ENCODE results near the gene TNFRSF18. TPM values are rescaled to one million over a fixed set of nuclear protein-coding genes. Genes with fewer than 3 reads are reported as not detected.
A peak's percentile ranks its signal among the peaks of the same experiment; 100 is the strongest.

Gene TNFRSF18
- total RNA-seq, 4 donors from 2014 or later = 0.29 to 0.66 TPM; not detected in 2

GRCh38 chr1:1199961-1200875 lies 6.2 kb downstream of the TNFRSF18 start:
- H3K27ac ChIP-seq (replicated peaks in 1 of 4) = no peak overlapping the region
- peaks cover 0 to 1% (median 0%) of the 10 kb centered on the region in 4 donors for H3K9me3 ChIP-seq
- no peaks in the 10 kb centered on the region for H3K36me3 ChIP-seq
- DNase-seq (ENCODE audit: extremely low spot score) = no peak
- intact Hi-C loops (cut with DNase I) = no loop called here
- peaks cover 0 to 16% (median 13%) of the 10 kb centered on the region in 4 donors for H3K4me1 ChIP-seq
- H3K27me3 ChIP-seq = peaks cover 0 to 69% (median 6%) of the 10 kb centered on the region in 4 donors
- TF ChIP-seq POLR2AphosphoS5 (IDR thresholded peaks at IDR 0.05) (no peak), POLR2A (IDR thresholded peaks at IDR 0.05; ENCODE audit: low read depth) (no peak)
- H3K4me3 ChIP-seq = peak overlapping the region; percentile 51 to 67 (median 55)
- WGBS = 90% methylated on average over 21 of the region's 31 CpGs

GRCh38 chr1:1199141-1199960 lies 7.0 kb downstream of the TNFRSF18 start:
- Histone ChIP-seq H3K36me3 (no peaks in the 10 kb centered on the region), H3K27me3 (peaks cover 0 to 60% (median 6%) of the 10 kb centered on the region in 4 donors), H3K4me1 (peaks cover 0 to 16% (median 13%) of the 10 kb centered on the region in 4 donors), H3K9me3 (peaks cover 0 to 10% (median 7%) of the 10 kb centered on the region in 4 donors), H3K4me3 (no peak overlapping the region), H3K27ac (replicated peaks in 1 of 4) (no peak overlapping the region)
- no peak for DNase-seq (ENCODE audit: extremely low spot score)
- WGBS = 91% methylated on average over 11 of the region's 22 CpGs
- intact Hi-C loops (cut with DNase I) = no loop called here
- TF ChIP-seq EP300 (IDR thresholded peaks at IDR 0.05) = no peak
- TF ChIP-seq POLR2A (IDR thresholded peaks at IDR 0.05; ENCODE audit: low read depth) = no peak
- TF ChIP-seq POLR2AphosphoS5 (IDR thresholded peaks at IDR 0.05) = no peak
- no peak for TF ChIP-seq CTCF (IDR thresholded peaks at IDR 0.05)

- no peak for DNase-seq (ENCODE audit: extremely low spot score)
- intact Hi-C loops (cut with DNase I) = no loop called here
- Histone ChIP-seq H3K4me1 (peaks cover 0 to 16% (median 13%) of the 10 kb centered on the region in 4 donors), H3K36me3 (no peaks in the 10 kb centered on the region), H3K27me3 (peaks cover 0 to 54% (median 3%) of the 10 kb centered on the region in 4 donors), H3K4me3 (no peak overlapping the region), H3K9me3 (peaks cover 0 to 10% (median 8%) of the 10 kb centered on the region in 4 donors), H3K27ac (replicated peaks in 1 of 4) (no peak overlapping the region)
- TF ChIP-seq POLR2AphosphoS5 (IDR thresholded peaks at IDR 0.05) (no peak), POLR2A (IDR thresholded peaks at IDR 0.05; ENCODE audit: low read depth) (no peak), CTCF (IDR thresholded peaks at IDR 0.05) (no peak), EP300 (IDR thresholded peaks at IDR 0.05) (no peak)
- 82% methylated on average over 11 of the region's 23 CpGs for WGBS
These were observed 7.8 kb downstream of the TNFRSF18 start for GRCh38 chr1:1198423-1199140.

- peaks cover 0 to 10% (median 8%) of the 10 kb centered on the region in 4 donors for H3K9me3 ChIP-seq
- no peaks in the 10 kb centered on the region for H3K36me3 ChIP-seq
- H3K4me1 ChIP-seq = peaks cover 0 to 16% (median 13%) of the 10 kb centered on the region in 4 donors
- no peak for TF ChIP-seq EP300 (IDR thresholded peaks at IDR 0.05)
- no peak for TF ChIP-seq POLR2A (IDR thresholded peaks at IDR 0.05; ENCODE audit: low read depth)
- no peak for TF ChIP-seq CTCF (IDR thresholded peaks at IDR 0.05)
- TF ChIP-seq POLR2AphosphoS5 (IDR thresholded peaks at IDR 0.05) = no peak
- H3K27me3 ChIP-seq = peaks cover 0 to 53% (median 3%) of the 10 kb centered on the region in 4 donors
- H3K4me3 ChIP-seq = no peak overlapping the region
- intact Hi-C loops (cut with DNase I) = no loop called here
- no peak overlapping the region for H3K27ac ChIP-seq (replicated peaks in 1 of 4)
- no peak for DNase-seq (ENCODE audit: extremely low spot score)
- 88% methylated on average over 19 of the region's 48 CpGs for WGBS
These were observed 8.6 kb downstream of the TNFRSF18 start for GRCh38 chr1:1197551-1198422.

All from esophagus muscularis mucosa (tissue), 4 donors.